ENCODE results near the gene ARID3C.
A peak's percentile ranks its signal among the peaks of the same experiment; 100 is the strongest.

Gene ARID3C

DNA sequence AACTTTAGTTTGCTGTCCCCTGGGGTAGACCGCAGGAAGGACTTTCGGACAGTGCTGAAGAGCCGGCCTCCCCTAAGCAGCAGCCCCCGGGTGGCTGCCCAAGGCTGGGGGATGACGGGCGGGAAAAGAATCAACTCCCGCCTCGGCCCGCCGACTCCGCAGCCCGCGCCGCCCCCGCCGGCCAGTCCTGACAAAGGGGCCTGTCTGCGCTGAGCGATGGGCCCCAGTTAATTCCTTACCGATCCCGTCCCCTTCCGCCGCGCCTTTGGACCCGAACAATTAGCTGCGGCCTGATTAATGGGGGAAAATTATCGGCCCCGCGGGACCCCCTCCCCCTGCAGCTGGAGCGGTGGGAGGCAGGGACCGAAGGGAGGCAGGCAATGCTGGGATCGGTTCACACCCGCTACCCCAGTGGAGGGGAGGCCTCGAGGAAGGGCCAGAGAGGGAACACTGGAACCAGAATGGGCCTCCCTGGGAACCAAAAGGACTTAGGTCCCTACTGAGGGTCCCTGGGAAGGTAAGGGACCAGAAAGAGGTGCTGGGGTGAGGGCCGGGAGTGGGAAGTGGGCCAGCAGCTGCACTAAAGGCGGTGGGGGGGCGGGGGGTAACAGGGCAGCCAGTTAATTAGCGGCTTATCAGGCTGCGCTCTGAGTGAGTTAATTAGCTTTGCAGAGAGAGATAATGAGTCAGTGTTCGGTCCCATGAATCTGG is 4.2 kb downstream of the ARID3C start:
- no peak for TF ChIP-seq SNAI2 (CRISPR knock-in tag; IDR thresholded peaks at IDR 0.05)
- no peak for ATAC-seq

DNA sequence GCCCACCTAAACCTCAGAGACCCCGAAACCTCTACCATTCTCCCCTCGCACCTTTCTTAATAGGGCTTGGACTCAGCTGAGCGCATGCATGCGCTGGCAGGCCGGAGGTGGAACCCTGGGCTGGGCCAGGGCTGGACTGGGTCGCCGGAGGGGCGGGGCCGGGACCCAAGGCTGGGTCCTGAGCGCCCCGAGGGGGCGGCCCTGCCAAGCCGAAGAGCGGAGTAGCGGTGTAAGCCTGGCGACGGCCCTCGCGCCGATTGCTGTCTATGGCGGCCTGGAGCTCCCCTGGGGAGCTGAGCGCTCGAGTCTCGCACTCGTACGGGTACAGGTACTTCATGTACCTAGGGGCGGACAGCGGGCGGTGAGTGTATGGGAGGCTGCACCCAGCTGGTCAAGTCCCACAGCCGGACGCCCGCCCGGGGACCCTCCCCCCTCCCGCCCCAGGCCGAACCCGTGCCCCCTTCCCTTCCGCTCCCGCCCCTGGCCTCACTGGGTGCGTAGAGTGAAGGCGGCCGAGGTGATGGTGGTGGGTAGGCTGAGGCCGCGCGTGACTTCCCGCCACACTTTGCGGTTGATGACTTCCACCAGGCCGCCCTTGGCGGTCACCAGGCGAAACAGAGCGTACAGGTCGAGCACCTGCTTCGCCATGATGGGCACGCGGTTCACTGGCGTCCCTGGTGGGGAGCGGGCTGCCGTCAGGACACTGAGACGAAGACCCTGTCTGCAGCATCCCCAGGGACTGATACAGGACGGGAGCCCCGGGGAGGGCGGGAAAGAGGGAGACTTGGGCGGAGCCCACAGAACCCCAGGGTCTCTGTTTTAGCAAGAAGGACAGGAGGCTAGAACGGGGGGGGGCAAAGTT is 5.3 kb downstream of the ARID3C start:
- TF ChIP-seq PPARA (CRISPR knock-in tag; IDR thresholded peaks at IDR 0.05; ENCODE audit: borderline replicate concordance): no peak
- no peak for TF ChIP-seq ZNF565 (CRISPR knock-in tag; conservative IDR thresholded peaks at IDR 0.05; ENCODE audit: low read depth)
- TF ChIP-seq, protein P1, sequence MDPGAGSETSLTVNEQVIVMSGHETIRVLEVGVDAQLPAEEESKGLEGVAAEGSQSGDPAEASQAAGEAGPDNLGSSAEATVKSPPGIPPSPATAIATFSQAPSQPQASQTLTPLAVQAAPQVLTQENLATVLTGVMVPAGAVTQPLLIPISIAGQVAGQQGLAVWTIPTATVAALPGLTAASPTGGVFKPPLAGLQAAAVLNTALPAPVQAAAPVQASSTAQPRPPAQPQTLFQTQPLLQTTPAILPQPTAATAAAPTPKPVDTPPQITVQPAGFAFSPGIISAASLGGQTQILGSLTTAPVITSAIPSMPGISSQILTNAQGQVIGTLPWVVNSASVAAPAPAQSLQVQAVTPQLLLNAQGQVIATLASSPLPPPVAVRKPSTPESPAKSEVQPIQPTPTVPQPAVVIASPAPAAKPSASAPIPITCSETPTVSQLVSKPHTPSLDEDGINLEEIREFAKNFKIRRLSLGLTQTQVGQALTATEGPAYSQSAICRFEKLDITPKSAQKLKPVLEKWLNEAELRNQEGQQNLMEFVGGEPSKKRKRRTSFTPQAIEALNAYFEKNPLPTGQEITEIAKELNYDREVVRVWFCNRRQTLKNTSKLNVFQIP (CRISPR knock-in tag; IDR thresholded peaks at IDR 0.05; ENCODE audit: borderline replicate concordance, low read depth): no peak
- no peak for ATAC-seq

DNA sequence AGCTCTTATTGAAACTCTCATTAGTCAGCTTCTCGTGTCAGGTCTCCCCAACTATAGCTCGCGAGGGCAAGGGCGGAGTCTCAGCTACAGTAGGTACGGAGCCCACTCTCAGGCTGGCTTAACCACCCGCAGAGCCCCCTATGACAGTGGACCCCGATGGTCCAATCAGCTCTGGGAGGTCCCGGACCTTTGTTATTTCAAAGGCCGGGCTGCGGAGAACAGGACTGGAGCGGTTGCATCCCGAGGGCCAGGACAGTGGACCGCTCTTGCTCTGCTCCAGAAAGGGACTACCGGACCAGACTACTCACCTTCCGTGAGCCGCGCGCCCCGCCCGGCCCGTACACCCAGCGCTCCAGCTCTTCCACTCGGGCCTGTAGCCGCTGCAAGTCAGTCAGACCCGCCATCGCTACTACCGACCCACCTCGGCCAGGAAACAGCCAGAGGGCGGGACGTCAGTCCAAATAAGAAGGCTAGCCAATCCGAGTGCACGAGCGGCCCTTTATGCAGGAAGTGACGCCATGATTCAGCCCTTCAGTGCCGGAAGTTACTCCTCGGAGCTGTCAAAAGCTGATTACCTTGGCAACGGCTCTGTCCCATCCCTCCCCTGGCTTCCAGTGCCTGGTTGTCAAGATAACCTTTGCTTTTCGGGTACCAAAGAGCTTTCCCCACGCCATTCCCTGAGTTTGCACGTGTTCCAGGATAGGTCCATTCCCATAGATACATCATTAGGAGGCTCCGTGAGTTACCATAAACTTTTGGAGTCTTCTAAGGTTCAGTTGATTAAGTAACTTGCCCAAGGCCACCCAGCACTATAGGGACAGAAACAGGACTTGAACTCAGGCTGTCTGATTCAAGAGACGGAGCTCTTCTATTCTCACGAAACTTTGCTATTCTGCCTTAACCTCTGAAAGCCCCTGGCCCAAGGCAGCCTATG is 8.5 kb downstream of the ARID3C start, which contains the start of gene DCTN3:
TSS of gene DCTN3 (minus strand) at position 435 of the 934 bp plus-strand sequence. CDS start at position 404, 31 bp downstream.
- peak; percentile 100 for ATAC-seq
- no peak for TF ChIP-seq ZNF70 (CRISPR knock-in tag; IDR thresholded peaks at IDR 0.05)
- TF ChIP-seq, protein P2, sequence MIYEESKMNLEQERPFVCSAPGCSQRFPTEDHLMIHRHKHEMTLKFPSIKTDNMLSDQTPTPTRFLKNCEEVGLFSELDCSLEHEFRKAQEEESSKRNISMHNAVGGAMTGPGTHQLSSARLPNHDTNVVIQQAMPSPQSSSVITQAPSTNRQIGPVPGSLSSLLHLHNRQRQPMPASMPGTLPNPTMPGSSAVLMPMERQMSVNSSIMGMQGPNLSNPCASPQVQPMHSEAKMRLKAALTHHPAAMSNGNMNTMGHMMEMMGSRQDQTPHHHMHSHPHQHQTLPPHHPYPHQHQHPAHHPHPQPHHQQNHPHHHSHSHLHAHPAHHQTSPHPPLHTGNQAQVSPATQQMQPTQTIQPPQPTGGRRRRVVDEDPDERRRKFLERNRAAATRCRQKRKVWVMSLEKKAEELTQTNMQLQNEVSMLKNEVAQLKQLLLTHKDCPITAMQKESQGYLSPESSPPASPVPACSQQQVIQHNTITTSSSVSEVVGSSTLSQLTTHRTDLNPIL (CRISPR knock-in tag; IDR thresholded peaks at IDR 0.05; ENCODE audit: low read depth): no peak
- no peak for TF ChIP-seq RARB (CRISPR knock-in tag; IDR thresholded peaks at IDR 0.05)
- TF ChIP-seq CSDC2 (CRISPR knock-in tag; IDR thresholded peaks at IDR 0.05): no peak

DNA sequence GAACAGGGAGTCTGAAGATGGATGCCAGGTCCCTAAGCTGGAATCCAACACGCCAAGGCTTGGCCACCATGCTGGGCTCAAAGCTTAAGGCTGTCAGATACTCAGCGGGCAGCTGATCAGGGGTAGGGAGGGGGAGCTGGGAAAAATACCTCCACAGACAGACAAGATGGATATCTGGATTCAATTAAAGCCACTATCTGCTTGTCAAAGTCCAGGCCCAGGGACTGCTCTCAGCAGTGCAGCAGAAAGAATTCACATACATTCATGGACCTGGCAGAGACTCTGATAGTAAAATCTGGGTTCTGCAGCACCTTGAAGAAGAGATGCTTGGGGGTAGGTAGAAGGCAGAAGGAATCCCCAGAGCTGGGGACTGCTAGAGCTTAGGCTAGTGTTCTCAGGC is 13.7 kb downstream of the ARID3C start:
- TF ChIP-seq, protein P3, sequence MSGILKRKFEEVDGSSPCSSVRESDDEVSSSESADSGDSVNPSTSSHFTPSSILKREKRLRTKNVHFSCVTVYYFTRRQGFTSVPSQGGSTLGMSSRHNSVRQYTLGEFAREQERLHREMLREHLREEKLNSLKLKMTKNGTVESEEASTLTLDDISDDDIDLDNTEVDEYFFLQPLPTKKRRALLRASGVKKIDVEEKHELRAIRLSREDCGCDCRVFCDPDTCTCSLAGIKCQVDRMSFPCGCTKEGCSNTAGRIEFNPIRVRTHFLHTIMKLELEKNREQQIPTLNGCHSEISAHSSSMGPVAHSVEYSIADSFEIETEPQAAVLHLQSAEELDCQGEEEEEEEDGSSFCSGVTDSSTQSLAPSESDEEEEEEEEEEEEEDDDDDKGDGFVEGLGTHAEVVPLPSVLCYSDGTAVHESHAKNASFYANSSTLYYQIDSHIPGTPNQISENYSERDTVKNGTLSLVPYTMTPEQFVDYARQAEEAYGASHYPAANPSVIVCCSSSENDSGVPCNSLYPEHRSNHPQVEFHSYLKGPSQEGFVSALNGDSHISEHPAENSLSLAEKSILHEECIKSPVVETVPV (CRISPR knock-in tag; IDR thresholded peaks at IDR 0.05): no peak
- TF ChIP-seq, protein P4, sequence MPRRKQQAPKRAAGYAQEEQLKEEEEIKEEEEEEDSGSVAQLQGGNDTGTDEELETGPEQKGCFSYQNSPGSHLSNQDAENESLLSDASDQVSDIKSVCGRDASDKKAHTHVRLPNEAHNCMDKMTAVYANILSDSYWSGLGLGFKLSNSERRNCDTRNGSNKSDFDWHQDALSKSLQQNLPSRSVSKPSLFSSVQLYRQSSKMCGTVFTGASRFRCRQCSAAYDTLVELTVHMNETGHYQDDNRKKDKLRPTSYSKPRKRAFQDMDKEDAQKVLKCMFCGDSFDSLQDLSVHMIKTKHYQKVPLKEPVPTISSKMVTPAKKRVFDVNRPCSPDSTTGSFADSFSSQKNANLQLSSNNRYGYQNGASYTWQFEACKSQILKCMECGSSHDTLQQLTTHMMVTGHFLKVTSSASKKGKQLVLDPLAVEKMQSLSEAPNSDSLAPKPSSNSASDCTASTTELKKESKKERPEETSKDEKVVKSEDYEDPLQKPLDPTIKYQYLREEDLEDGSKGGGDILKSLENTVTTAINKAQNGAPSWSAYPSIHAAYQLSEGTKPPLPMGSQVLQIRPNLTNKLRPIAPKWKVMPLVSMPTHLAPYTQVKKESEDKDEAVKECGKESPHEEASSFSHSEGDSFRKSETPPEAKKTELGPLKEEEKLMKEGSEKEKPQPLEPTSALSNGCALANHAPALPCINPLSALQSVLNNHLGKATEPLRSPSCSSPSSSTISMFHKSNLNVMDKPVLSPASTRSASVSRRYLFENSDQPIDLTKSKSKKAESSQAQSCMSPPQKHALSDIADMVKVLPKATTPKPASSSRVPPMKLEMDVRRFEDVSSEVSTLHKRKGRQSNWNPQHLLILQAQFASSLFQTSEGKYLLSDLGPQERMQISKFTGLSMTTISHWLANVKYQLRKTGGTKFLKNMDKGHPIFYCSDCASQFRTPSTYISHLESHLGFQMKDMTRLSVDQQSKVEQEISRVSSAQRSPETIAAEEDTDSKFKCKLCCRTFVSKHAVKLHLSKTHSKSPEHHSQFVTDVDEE (CRISPR knock-in tag; IDR thresholded peaks at IDR 0.05): peak; percentile 59; the same call in 1 of the 2 replicates
- peak; percentile 72; the same call in 1 of the 2 replicates for TF ChIP-seq TCF4 (CRISPR knock-in tag; IDR thresholded peaks at IDR 0.05; ENCODE audit: borderline replicate concordance)
- no peak for TF ChIP-seq ARNTL (CRISPR knock-in tag; IDR thresholded peaks at IDR 0.05; ENCODE audit: borderline replicate concordance, low read depth)
- ATAC-seq: no peak

DNA sequence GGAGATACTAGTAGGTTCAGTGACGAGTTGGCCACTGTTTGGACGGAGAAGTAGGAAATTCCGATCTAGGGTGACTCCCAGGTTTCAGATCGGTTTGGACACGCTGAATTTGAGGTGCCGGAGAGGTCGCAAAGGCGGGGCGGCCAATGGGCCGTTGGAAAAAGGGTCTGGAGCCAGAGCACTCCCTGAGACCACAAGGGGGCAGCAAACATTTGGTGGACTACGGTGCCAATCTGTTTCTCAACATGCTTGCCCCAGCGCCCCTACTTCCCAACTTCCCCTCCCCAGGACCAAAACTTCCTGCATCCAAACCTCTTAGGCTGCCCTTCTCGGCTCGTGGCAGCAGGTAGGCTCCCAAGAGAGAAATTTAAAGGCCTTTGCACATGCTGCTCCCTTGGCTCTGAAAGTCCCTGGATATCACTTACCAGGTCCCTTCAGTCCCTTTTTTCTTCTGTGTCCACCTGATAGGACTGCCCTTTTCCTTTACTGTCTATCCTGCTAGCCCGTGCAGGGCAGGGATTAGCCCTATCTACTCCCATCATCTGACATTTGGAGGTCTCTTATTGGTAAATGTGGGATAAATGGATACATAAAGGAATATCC is 16.0 kb downstream of the ARID3C start:
- peak; percentile 84 for ATAC-seq
- TF ChIP-seq ZNF565 (CRISPR knock-in tag; conservative IDR thresholded peaks at IDR 0.05; ENCODE audit: low read depth): no peak
- TF ChIP-seq, protein P2 (CRISPR knock-in tag; IDR thresholded peaks at IDR 0.05; ENCODE audit: low read depth): no peak
- TF ChIP-seq RARB (CRISPR knock-in tag; IDR thresholded peaks at IDR 0.05): no peak
- no peak for TF ChIP-seq ZFP30 (CRISPR knock-in tag; IDR thresholded peaks at IDR 0.05)
- TF ChIP-seq ZNF70 (CRISPR knock-in tag; IDR thresholded peaks at IDR 0.05): no peak
- no peak for TF ChIP-seq GLIS3 (CRISPR knock-in tag; IDR thresholded peaks at IDR 0.05)
- TF ChIP-seq, protein P1 (CRISPR knock-in tag; IDR thresholded peaks at IDR 0.05; ENCODE audit: borderline replicate concordance, low read depth): no peak
- TF ChIP-seq TOX (CRISPR knock-in tag; IDR thresholded peaks at IDR 0.05; ENCODE audit: borderline replicate concordance): no peak
- TF ChIP-seq ESRRG (CRISPR knock-in tag; IDR thresholded peaks at IDR 0.05): no peak
- TF ChIP-seq, protein P3 (CRISPR knock-in tag; IDR thresholded peaks at IDR 0.05): no peak
- no peak for TF ChIP-seq TCF4 (CRISPR knock-in tag; IDR thresholded peaks at IDR 0.05; ENCODE audit: borderline replicate concordance)
- no peak for TF ChIP-seq PPARA (CRISPR knock-in tag; IDR thresholded peaks at IDR 0.05; ENCODE audit: borderline replicate concordance)

Measured in SK-N-SH treated with all-trans-retinoic acid at 6 μM for 48 hours (cell line).